Hematopoietic multipotent progenitor cell (in vitro differentiated cells): Measurements from ENCODE around the gene MSRB2. TPM values are rescaled to one million over a fixed set of nuclear protein-coding genes. Genes with fewer than 3 reads are reported as not detected.

Source experiments
- DNase-seq, 3 donors: peaks; one replicate each; pipeline ENCODE4 v3.0.0-alpha.2; 2011 to 2015; ENCODE audit warnings: low read depth in 2 of 3, low spot score in 2 of 3
- total RNA-seq: library from RNA; depleted of rRNA; stranded (reverse); fragments of >200 nt; gene quantifications from one replicate; pipeline ENCODE4 v1.2.3, GENCODE V29; 2012

The MSRB2 gene
- total RNA-seq, 1 donor: 6.7 TPM

- DNase-seq: no peak
Measured at GRCh38 chr10:23110722-23111516, 15.5 kb downstream of the MSRB2 start.

GRCh38 chr10:23111517-23112286 lies 16.3 kb downstream of the MSRB2 start:
- DNase-seq: no peak

DNA sequence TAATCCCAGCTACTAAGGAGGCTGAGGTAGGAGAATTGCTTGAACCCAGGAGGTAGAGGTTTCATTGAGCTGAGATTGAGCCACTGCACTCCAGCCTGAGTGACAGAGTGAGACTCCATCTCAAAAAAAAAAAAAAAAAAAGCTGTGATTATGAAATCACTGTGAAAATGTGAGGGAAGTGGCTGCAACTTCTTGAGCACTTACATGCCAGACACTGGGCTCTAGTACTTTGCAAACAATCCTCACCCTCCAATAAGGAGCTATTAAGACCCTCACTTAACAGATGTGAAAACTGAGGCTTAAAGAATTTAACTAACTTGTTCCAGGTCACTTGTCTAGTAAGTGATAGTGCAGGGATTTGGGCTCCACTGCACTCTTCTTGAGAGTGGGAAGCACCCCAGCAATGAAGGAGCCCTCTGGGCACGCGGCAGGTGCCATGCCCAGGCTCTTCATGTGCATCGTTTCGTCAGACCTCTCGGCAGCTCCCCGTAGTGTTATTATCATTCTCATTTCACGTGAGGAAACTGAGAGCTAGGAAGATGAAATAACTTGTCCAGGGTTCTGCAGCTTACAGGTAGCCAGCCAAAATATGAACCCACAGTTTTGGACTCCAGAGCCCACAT lies 19.0 kb downstream of the MSRB2 start:
- no peak for DNase-seq

GRCh38 chr10:23116486-23117205 lies 21.3 kb downstream of the MSRB2 start:
- no peak for DNase-seq

GRCh38 chr10:23120001-23120934 lies 24.9 kb downstream of the MSRB2 start:
- no peak for DNase-seq

- DNase-seq: no peak
Measured at GRCh38 chr10:23121135-23121534, 25.8 kb downstream of the MSRB2 start.

- no peak for DNase-seq
Measured at GRCh38 chr10:23136462-23136861, 41.1 kb downstream of the MSRB2 start.

GRCh38 chr10:23139677-23140076 lies 44.3 kb downstream of the MSRB2 start:
- no peak for DNase-seq

DNA sequence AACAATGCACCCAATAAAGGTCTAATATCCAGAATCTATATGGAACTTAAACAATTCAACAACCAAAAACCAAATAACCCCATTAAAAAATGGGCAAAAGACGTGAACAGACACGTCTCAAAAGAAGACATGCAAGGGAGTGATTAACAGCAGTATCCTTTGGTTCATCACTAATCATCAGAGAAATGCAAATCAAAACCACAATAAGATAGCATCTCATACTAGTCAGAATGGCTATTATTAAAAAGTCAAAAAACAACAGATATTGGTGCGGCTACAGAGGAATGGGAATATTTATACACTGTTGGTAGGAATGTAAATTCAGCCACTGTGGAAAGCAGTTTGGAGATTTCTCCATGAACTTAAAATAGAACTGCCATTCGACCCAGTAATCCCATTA lies 46.6 kb downstream of the MSRB2 start:
- DNase-seq: no peak

DNA sequence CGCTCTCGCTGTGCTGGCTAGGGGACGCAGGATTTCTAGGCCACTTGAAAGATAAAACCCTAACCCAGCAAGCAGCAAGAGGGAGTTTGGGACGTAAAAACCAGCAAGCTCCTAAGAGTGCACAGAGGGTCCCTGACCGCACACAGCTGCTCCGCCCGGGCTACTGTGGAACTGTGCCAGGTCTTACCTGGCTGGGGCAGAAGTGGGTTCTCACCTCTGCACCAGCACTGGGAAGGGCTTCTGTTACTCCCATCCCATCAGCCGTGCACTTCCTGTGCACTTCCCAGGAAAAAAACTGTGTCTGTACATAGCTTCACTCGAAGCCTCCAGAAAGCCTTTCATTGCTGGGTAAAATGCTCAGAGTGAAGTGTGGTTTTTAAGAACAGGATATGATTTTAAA lies 50.9 kb downstream of the MSRB2 start:
- DNase-seq: no peak

DNA sequence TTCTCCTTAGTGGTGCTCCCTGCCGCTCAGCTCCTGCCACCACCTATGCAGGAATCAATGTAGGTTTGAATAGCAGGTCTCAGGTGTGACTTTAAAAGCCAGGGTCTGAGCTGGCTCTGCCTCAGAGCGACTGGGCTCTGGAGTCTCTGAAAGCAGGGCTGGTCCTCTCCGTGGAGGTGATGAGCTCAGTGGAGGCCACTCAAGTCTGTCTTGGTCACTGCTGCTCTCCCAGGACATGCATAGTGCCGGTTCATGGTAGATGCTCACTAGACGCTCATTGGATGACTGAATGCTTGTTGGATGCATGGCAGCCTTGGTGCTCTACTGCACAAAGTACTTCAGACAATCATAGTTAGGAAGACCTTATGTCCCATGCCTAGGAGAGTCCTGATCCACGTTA lies 51.7 kb downstream of the MSRB2 start:
- DNase-seq: no peak

- no peak for DNase-seq
Measured at GRCh38 chr10:23148214-23148613, 52.8 kb downstream of the MSRB2 start.

GRCh38 chr10:23150091-23150490 lies 54.7 kb downstream of the MSRB2 start:
- no peak for DNase-seq

DNA sequence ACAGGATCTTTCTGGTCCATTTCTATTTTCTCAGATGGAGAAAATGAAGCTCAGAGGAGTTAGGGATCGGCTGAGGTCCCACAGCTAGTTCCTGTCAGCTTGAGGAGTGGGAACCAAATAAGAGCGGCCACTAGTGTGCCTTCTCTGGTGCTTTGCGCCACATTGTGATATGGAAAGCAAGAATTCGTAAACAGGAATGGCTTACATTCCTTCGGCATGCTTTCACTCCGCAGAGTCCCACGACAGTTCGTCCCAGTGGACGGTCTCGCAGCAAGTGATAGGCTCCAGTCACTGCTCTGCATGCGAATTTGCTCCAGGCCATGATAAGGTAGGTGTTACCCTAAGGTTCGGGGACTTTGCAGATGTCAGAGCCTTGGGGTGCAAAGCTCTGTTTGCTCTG lies 55.2 kb downstream of the MSRB2 start:
- no peak for DNase-seq

GRCh38 chr10:23151071-23151470 lies 55.7 kb downstream of the MSRB2 start:
- DNase-seq: no peak

DNA sequence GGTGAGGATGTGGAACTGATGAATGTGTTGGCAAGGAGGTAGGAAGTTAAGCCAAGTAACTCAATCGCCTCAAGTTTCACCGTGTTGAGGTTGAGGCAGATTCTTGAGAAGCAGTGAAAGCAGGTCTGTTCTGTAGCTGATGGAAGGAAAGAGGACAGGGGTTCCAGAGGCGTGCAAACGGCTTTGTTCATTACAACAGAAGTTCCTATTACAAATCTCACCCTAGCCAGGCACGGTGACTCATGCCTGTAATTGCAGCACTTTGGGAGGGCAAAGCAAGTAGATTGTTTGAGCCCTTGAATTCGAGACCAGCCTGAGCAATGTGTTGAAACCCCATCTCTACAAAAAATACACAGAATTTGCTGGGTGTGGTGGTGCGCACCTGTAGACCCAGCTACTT lies 59.8 kb downstream of the MSRB2 start:
- DNase-seq: no peak

GRCh38 chr10:23156447-23157150 lies 61.2 kb downstream of the MSRB2 start:
- no peak for DNase-seq

DNA sequence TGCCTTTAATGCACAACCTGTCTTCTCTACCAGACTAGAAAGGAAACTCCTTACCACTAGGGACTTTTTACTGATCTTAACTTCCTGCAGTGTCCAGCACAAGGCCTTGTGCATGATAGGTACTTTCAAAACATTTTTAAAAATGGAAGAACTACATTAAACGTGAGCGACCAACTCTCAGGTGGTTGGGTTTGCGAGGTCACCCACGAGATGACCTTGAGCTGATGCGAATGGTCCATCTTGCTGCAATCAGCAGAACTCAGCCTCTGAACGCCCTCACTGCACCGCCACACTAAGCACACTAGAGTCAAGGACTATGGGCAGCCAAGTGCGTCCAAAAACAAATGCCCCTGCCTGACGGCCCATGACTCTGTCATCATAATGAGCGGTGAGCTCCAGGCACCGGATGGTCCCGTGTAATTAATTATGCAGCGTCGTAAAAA lies 61.9 kb downstream of the MSRB2 start:
- no peak for DNase-seq

DNA sequence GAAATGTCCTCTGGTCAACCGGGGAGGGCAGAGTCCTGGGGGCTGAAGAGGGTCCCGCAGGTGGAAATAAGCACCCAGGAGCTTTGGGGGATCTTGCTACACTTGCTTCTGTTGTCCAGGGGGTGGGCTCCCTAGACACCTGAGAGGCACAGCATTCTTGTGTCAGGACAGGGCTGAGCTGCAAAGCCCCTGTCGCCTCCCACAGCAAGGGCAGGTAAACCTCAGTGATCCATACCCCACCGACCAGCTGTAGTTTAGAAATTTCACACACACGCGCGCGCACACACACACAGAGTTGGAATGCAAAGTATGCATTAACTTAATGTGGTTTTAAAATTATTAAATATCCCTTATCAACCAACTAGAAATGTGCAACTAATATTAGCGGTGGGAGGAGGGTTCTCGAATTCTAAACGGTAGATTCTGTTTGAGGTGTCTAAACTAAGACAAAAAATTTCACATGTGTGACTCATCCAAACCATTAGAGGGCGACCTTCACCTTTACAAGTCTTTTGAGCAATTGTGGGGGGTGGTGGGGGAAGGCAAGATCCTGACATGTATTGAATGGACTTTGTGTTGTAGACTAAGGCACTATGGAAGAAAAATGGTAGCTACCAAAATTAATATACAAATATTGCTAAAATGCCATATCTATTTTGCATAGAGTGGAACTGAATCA lies 62.5 kb downstream of the MSRB2 start:
- DNase-seq: peak in 2 of 3 donors; percentile 36 to 67
